Cardiac fibroblast (primary cell): ENCODE data around the gene WARS2.

Experiments used
- DNase-seq, 2 donors: peaks; one replicate each; pipeline versions ENCODE4 v3.0.0 to v3.0.0-alpha.2; 2010; ENCODE audit warnings: low read depth in 2 of 2
- H3K4me3 ChIP-seq, 2 donors: replicated peaks in 1 of 2; 1 replicate in 1 of 2; 2 replicates in 1 of 2; pipeline ENCODE4 v1.5.1; 2011; ENCODE audit warnings: low read depth in 2 of 2, low read length in 2 of 2, mild to moderate bottlenecking in 2 of 2, moderate library complexity in 1 of 2
- CTCF ChIP-seq: IDR thresholded peaks from one replicate; pipeline ENCODE4 v1.5.1; 2011; ENCODE audit warnings: low read depth, mild to moderate bottlenecking, low read length, inconsistent platforms

WARS2 gene

GRCh38 chr1:119026956-119027355 is 113.5 kb downstream of the WARS2 start:
- no peak overlapping the region for H3K4me3 ChIP-seq
- no peak for TF ChIP-seq CTCF
- DNase-seq, result no peak

- no peak overlapping the region for H3K4me3 ChIP-seq
- no peak for DNase-seq
- no peak for TF ChIP-seq CTCF
Observed at GRCh38 chr1:119015547-119015946, 124.9 kb downstream of the WARS2 start.

GRCh38 chr1:119012383-119012782 is 128.1 kb downstream of the WARS2 start:
- DNase-seq, result no peak
- H3K4me3 ChIP-seq, result no peak overlapping the region
- TF ChIP-seq CTCF, result no peak

GRCh38 chr1:119011706-119012105 is 128.7 kb downstream of the WARS2 start:
- no peak overlapping the region for H3K4me3 ChIP-seq
- TF ChIP-seq CTCF, result no peak
- DNase-seq, result no peak

GRCh38 chr1:119011116-119011515 is 129.3 kb downstream of the WARS2 start:
- no peak for TF ChIP-seq CTCF
- no peak overlapping the region for H3K4me3 ChIP-seq
- DNase-seq, result no peak

- peak in 1 of 2 donors; percentile 57 for DNase-seq
- no peak overlapping the region for H3K4me3 ChIP-seq
- TF ChIP-seq CTCF, result no peak
Observed at GRCh38 chr1:119010201-119010600, 130.3 kb downstream of the WARS2 start.

- peak in 1 of 2 donors; percentile 53 for DNase-seq
- TF ChIP-seq CTCF, result no peak
Observed at GRCh38 chr1:119009312-119009655, 131.2 kb downstream of the WARS2 start.

More at GRCh38 chr1:119009312-119009655, 131.2 kb downstream of the WARS2 start:
- H3K4me3 ChIP-seq, result no peak overlapping the region
